Stimulated activated CD8-positive, alpha-beta memory T cell treated with anti-CD3 and anti-CD28 coated beads, Interleukin-12 subunit alpha, Interleukin-12 subunit beta, amount 100 ng/mL, for 24 hours (primary cell): ENCODE results near the gene PPP1CA.
A peak's percentile ranks its signal among the peaks of the same experiment; 100 is the strongest.
"Not testable (repeated sequence)": the region's sequence is repeated elsewhere in the genome, so short reads cannot be mapped to it uniquely, and the experiment has no call there.

Experiments
- DNase-seq: peaks from one replicate; pipeline ENCODE4 v3.0.0-alpha.2; 2020; ENCODE audit errors: extremely low read depth

PPP1CA gene

GRCh38 chr11:67417425-67417824, 15.8 kb upstream of the PPP1CA start:
- DNase-seq = no peak

DNA sequence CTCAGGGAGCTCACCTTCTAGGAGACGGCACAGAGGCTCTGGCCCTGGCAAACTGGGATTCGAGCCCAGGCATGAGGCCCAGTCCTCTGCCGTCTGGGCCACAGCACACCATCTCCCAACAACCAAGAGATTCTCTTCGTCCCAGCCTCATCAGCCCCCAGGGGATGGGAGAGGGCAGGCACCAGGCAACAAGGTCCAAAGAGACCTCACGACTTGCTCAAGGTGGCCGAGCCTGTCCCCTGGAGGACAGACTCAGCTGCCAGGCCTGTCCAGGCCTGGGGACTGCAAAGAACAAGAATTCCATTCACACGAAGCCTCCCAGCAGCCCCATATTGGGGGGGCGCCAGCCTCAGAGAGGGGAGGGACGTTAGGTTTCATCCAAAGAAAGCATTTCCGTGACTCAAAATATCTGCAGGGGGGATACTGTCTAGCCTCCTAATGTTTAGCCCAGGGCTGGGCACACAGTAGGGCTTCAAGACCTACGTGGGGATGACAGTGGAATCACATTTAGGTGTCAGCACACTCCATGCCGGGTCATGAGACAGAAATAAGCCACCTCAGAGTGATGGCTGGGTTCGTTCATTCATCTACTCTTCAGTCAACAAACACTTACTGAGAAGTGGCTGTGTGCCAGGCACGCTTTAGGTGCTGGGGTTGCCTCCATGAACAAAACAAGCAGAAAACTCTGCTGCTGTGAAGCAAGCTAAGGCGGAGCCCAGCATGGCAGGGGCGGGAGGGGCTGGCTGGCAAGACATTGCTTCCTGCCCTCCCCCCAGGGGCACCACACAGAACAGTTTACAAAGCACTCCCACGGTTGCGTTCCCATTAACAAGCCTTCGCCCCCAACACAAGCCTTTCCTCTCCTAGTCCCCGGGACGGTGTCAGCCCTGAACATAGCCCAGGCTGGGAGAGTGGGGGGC, 15.0 kb upstream of the PPP1CA start:
- no peak for DNase-seq

- no peak for DNase-seq
These were observed 14.0 kb upstream of the PPP1CA start, which contains the start of gene CARNS1 for GRCh38 chr11:67415501-67416304. TSS of gene CARNS1 (plus strand) at chr11:67415678. CDS start at chr11:67416200, 522 bp downstream.

DNA sequence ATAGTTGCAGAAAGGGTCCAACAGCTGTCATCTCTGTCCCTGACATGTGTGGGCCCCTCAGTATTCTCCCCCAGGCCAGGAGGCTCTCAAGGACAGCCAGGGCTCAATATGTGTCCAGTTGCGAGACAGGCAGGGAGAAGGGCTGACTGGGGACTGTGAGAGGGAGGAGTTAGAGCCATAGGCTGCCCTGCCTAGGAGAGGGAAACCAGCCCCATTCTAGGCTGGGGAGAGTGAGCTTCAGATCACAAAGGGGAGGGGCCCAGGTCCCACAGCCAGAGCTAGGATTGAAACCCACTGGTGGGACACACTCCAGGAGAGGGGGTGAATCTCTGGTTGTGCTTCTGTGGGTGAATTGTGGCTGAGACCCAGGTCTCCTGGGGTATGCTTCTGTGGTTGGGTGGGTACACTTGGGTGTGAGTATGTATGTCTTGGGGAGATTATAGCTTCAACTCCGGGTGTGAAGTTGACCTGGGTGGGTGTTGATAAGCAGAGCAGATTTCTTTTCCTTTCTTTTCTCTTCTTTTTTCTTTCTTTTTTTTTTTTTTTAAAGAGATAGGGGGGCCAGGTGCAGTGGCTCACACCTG, 11.7 kb upstream of the PPP1CA start:
- DNase-seq = no peak

DNA sequence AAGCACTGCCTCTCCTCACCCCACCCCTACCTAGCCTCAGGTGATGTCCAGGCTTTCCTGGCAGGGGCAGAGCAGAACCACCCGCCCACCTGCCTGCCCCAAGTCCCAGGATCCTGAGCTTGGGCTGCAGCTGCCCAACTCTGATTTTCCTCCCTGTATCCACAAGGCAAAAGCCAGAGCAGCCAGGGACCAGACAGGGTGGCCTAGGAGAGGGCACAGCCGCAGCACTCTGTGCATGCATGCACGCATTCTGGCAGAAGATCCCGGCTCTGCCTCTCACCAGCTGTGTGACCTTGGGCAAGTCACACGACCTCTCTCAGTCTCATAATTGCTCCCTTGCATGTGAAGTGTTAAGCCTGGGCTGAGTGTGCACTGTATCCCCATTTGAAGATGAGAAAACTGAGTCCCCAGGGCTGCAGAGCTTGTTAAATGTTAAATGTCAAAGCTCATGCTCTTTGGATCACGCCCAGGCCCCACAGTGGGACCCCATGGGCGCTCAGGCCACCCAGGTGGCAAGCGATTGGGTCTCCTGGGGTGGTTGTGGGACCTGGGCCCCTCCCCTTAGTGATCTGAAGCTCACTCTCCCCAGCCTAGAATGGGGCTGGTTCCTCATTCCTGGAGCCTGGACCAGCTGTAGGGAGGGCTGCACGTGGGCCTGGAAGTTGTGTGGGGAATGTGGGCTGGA, 11.0 kb upstream of the PPP1CA start:
- DNase-seq = no peak

- no peak for DNase-seq
These were observed 10.1 kb upstream of the PPP1CA start for GRCh38 chr11:67411785-67412152.

GRCh38 chr11:67410984-67411784, 9.5 kb upstream of the PPP1CA start:
- DNase-seq = no peak

- DNase-seq = no peak
These were observed 8.7 kb upstream of the PPP1CA start for GRCh38 chr11:67410369-67410831.

- no peak for DNase-seq
These were observed 8.2 kb upstream of the PPP1CA start for GRCh38 chr11:67409781-67410368.

- peak; percentile 39 for DNase-seq
These were observed 7.6 kb upstream of the PPP1CA start for GRCh38 chr11:67409261-67409666.

GRCh38 chr11:67408437-67409200, 7.0 kb upstream of the PPP1CA start:
- no peak for DNase-seq

DNA sequence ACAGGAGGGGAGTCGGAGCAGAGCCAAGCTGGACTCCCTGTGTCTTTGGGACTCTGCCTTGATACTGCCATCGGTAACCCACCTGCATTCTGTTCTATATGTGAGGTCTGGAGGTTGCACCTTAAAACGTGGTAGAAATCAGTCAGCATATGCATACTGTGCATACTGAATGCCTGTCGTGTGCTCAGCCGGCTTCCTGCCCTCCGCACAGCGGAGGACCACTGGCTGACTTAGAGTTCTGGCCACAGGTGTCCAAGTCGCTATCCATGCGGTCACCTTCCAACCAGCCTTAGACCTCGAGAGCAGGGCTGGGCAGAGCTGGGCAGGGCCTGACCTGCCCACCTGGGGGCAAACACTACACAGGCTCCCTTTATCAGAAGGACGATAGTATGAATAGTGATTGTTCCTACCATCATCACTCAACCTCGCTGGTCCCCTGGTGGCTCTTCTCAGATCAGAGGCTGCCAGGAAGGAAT, 6.1 kb upstream of the PPP1CA start:
- DNase-seq = no peak

DNA sequence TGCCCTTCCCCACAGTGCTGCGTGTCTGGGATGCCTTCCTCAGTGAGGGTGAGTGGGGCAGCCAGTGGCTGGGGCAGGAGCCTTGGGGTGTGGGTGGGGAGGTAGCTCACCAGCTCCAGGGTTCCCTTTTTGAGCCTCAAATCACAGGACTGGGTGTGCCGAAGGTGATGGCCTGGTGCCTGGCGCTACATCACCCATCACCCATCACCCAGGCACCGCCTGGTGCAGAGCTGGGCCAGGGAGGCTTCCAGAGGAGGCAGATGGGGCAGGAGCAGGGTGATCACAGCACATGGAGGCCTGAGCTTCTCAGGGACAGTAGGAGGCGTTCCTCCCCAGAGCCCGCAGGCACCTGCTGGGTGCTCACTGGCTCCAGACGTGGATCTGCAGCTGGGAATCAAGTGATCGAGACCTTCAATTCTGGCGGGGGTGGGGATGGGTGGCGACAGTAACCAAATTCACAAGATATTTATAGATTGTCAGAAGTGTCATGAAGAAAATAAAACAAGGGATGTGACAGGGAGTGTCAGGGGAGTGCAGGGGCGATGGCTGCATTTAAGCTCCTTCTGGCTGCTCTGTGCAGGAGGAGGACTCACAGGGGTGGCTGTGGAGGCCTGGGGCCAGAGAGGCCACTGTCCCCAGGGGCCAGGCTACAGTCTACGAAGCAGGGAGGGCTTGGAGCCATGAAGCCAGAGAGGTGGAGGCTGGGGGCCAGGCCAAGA, 5.5 kb upstream of the PPP1CA start:
- no peak for DNase-seq

DNA sequence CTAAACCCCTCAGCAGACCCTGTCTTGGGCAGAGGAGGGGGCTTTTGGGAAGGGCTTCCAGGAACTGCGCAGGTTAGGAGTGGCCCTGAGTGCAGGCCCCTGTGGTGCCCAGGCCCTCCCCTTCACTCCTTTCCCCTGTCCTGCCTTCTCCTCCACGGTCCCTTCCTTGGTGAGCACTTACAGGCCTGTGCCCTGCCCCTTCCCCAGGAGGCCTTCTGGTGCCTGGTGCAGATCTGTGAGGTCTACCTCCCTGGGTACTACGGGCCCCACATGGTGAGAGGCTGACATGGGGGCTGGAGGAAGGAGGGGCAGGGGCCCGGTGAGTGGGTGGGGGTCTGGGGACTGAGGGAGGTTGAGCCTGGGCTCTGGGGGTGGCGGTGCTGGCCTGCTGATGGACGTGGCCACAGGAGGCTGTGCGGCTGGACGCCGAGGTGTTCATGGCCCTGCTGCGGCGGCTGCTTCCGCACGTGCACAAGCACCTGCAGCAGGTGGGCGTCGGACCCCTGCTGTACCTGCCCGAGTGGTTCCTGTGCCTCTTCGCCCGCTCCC, 4.8 kb upstream of the PPP1CA start:
- no peak for DNase-seq

DNA sequence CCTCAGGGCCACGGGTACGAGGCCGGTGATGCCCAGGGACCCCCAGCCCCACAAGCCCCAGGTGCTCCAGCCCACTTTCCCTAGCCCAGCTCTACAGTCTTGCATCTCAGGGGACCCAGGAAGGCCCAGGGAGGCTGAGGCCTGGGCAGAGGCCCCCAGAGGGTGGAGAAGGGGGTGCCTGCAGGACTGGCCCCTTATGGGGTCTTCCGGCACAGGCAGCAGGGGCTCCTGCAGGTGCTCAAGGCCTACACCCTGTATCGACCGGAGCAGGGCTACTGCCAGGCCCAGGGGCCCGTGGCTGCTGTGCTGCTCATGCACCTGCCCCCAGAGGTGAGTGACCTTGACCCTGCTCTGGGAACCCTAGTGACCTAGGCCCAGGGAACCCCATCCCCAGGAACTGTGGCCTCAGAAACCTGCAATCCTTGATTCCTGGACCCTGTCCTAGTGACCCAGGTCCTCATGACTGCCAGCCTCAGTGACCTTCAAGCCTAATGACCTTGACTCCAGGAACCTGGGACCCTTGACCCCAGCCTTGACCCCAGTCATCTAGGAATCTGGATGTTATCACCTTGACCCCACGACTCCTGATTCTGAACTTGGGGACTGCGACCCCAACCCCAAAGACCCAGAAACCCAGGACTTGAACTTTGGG, 4.2 kb upstream of the PPP1CA start:
- DNase-seq = no peak

- DNase-seq = no peak
These were observed 3.5 kb upstream of the PPP1CA start for GRCh38 chr11:67405196-67405567.

DNA sequence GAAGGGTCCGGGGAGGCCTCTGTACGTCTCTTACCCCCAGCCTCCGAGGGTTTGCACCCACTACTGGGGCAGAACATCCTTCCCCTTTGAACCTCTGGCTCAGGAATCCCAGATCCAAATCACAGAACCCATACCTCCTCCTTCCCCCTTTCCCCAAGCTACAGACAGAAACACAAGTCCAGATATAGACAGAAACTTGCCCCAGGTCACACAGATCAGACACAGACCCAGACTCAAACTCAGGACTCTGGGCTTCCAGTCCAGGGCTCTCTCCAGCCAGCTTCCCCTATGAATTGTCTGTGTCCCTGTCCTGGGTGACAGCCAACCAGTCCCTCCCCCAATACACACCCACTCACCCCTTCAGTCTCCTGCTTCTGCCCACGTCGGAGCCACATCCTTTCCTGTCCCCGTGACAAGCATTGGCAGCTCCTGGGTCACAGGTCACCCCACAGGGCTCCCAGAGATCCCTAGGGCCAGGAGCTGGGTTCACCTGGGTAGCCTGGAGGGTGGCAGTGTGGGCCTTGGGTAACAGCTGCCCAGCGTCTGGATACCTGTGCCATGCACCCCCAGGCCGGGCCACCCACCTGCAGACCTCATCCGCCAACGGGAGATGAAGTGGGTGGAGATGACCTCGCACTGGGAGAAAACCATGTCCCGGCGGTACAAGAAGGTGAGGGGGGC, 3.0 kb upstream of the PPP1CA start:
- DNase-seq = no peak

- not testable (repeated sequence) for DNase-seq
These were observed 1.4 kb upstream of the PPP1CA start for GRCh38 chr11:67403085-67403484.
